Lower lobe of right lung (tissue), 2 donors: ENCODE data around the gene TNFRSF8. TPM values are rescaled to one million over a fixed set of nuclear protein-coding genes. Genes with fewer than 3 reads are reported as not detected.

Source experiments
- ATAC-seq, 2 donors: fragments of 200-7000 bp; cut with Tn5 transposase; one replicate each; pipeline ENCODE4 v1.9.1; 2020 to 2022; ENCODE audit warnings: mild to moderate bottlenecking in 2 of 2, moderate library complexity in 2 of 2
- DNase-seq: peaks from one replicate; pipeline ENCODE4 v3.0.0-alpha.2; 2020
- H3K27ac ChIP-seq: fragments of 200-600 bp; one replicate; pipeline ENCODE4 v1.8.0; 2022
- H3K27me3 ChIP-seq: fragments of 200-600 bp; one replicate; pipeline ENCODE4 v1.8.0; 2022; ENCODE audit warnings: low read depth
- H3K36me3 ChIP-seq: fragments of 200-600 bp; one replicate; pipeline ENCODE4 v1.8.0; 2022; ENCODE audit warnings: mild to moderate bottlenecking
- H3K4me1 ChIP-seq: fragments of 200-600 bp; one replicate; pipeline ENCODE4 v1.8.0; 2022
- H3K4me3 ChIP-seq: fragments of 200-600 bp; one replicate; pipeline ENCODE4 v1.8.0; 2022; ENCODE audit warnings: mild to moderate bottlenecking
- H3K9me3 ChIP-seq: fragments of 200-600 bp; one replicate; pipeline ENCODE4 v1.8.0; 2022
- intact Hi-C: fragments of 100-400 bp; cut with DNase I; formaldehyde crosslinking; loops from one replicate; pipeline ENCODE4 v1.11.0; 2022
- total RNA-seq: library from RNA; stranded (reverse); fragmentation: NEBNext Ultra II Directional; extraction: Animal tissue kit (Norgen Biotek cat#: 25700); gene quantifications from one replicate; pipeline ENCODE4 v1.2.1, GENCODE V29; 2021
- TF ChIP-seq, protein P1 (sequence below): fragments of 200-600 bp; IDR thresholded peaks from one replicate; pipeline ENCODE4 v1.8.0; 2022; ENCODE audit warnings: antibody characterized with exemption, mild to moderate bottlenecking
- donor health status: DM: no; HTN: yes; CAD: no; lungs with severe emphysema.

TNFRSF8 gene
- total RNA-seq, 1 donor from 2014 or later = 2.7 TPM

DNA sequence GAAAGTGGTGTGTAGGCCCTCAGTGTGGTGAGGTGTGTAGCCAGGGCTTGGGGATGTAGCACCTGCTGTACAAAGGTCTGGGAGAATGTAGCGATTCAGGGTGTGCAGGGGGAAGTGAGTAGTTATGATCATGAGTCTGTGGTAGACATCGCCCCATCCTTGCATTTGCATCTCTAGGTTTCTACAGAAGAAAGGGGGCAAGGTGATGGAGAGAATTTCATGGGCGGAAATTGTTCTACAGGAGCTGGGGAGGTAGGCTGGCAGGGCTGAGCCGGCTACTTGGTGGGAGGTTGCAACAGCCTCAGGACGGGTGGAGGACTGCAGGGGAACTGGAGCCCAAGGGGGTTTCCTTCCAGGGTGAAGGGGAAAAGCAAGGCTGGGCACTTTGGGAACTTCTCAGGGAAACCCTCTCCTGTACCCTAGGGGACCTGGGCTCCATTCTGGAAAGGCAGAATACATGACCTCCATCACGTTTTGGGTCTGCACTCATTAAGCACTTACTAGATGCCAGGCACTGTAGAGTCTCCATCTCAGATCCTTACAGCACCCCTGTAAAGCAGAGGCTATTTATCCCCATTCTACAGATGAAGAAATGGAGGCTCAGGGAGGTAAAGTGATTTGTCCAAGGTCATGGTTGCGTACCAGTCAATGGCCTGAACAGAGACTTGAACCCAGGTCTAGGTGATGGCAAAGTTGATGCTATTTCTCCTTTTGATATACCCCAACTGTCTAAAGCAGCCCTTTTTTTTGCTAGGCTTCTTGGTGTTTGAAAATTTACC, 89.2 kb downstream of the TNFRSF8 start:
- no peaks in the 10 kb centered on the region for H3K27me3 ChIP-seq
- TF ChIP-seq, protein P1, sequence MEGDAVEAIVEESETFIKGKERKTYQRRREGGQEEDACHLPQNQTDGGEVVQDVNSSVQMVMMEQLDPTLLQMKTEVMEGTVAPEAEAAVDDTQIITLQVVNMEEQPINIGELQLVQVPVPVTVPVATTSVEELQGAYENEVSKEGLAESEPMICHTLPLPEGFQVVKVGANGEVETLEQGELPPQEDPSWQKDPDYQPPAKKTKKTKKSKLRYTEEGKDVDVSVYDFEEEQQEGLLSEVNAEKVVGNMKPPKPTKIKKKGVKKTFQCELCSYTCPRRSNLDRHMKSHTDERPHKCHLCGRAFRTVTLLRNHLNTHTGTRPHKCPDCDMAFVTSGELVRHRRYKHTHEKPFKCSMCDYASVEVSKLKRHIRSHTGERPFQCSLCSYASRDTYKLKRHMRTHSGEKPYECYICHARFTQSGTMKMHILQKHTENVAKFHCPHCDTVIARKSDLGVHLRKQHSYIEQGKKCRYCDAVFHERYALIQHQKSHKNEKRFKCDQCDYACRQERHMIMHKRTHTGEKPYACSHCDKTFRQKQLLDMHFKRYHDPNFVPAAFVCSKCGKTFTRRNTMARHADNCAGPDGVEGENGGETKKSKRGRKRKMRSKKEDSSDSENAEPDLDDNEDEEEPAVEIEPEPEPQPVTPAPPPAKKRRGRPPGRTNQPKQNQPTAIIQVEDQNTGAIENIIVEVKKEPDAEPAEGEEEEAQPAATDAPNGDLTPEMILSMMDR = no peak
- H3K36me3 ChIP-seq = no peaks in the 10 kb centered on the region
- peaks cover 69% of the 10 kb centered on the region for H3K4me1 ChIP-seq
- DNase-seq (no peak), ATAC-seq (peak in 1 of 2 donors; percentile 22)
- no peak overlapping the region for H3K4me3 ChIP-seq
- no peaks in the 10 kb centered on the region for H3K9me3 ChIP-seq
- intact Hi-C loops = no loop called here
- peak overlapping the region; percentile 78 for H3K27ac ChIP-seq

DNA sequence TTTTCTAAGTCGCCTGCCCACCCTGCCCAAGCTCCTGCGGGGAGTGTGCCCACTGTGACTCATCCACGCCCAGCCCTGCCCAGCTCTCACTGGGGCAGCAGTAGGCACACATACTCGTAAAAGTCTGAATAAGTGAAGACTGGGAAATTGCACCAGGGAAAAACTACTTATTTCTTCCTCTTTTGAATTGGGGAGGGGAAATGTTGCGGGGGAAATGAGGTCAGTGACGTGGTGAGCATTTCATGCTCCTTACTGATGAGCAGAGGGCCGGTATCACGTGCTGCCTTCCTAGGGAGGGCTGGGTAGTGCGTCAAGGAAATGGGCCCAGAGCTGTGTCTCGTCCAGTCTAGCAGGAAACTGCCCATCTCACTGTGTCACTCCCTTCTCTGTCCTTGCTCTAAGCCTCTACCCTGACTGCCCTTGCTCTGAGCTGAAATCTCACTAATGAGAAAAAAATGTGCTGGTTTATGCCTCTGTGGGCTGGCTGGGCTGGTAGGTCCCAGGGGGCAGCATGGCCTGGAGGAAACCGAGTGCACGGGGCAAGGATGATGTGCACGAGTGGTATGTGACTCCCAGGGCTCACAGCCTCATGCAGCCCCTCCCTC, 90.2 kb downstream of the TNFRSF8 start:
- Histone ChIP-seq H3K36me3 (no peaks in the 10 kb centered on the region), H3K4me3 (no peak overlapping the region), H3K9me3 (no peaks in the 10 kb centered on the region), H3K27ac (peak overlapping the region; percentile 72), H3K4me1 (peaks cover 69% of the 10 kb centered on the region), H3K27me3 (no peaks in the 10 kb centered on the region)
- TF ChIP-seq, protein P1 = no peak
- peak; percentile 80 for DNase-seq
- ATAC-seq = peak; percentile 74 to 83
- intact Hi-C loops = no loop called here

DNA sequence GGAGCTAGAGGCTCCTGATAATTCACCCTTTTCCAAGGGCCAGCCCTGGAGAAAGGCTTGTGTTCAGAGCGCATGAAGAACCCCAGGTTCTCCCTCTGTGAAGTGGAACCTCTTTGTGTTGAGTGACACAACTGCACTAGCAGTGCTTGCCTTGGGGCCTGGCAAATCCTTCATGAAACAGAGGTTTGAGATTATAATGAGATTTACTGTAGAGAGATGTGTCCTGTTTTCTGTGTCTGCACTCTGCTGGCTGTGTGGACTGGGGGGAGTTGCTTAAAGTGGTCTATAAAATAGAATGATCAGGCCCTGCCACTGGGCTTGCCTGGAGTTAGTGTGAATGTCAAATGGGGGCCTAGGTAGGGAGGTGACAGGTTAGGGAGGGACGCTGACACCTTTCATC, 92.2 kb downstream of the TNFRSF8 start:
- DNase-seq (no peak), ATAC-seq (no peak)
- H3K4me1 ChIP-seq = peaks cover 63% of the 10 kb centered on the region
- H3K4me3 ChIP-seq = no peak overlapping the region
- no peaks in the 10 kb centered on the region for H3K36me3 ChIP-seq
- no peaks in the 10 kb centered on the region for H3K27me3 ChIP-seq
- H3K9me3 ChIP-seq = no peaks in the 10 kb centered on the region
- TF ChIP-seq, protein P1 = no peak
- intact Hi-C loops = no loop called here
- H3K27ac ChIP-seq = no peak overlapping the region

DNA sequence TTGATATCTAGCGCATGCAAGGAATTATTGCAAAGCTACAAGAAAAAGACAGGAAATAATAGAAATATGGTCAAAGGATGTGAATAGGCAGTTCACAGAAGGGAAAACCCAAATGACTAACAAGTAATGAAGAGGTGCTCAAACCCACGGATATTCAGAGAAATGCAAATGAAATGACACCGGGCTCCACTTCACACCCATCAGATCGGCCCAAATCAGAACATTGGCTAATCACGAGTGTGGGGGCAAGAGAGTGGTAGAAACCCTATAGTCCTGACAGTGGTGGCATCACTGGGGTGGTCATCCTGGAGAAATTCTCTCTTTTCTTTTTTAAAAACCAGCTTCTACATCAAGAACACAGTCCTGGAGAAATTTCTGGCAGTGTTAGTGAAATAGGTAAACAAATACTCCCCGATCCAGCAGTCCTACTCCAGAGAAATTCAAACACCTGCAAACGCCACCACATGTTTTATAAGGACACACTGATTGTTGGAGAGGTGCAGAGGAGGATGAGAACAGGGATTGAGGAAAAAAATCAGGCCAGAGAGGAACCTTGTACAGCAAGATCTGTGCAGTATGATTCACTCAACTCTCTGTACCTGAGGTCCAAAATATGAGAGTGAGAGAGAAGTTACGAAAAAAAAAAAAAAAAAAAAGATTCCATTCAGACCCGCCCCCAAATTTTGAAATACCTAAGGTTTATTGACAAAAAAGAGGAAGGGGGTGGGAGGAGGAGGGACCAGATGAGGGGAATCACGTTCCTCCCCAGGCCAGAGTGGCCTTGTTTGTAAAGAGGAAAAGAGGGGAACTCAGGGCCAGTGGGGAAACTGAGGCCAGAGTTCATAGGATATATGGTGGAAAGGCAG, 94.5 kb downstream of the TNFRSF8 start:
- H3K9me3 ChIP-seq = no peaks in the 10 kb centered on the region
- H3K27ac ChIP-seq = no peak overlapping the region
- TF ChIP-seq, protein P1 = no peak
- ATAC-seq (peak in 1 of 2 donors; percentile 3), DNase-seq (no peak)
- intact Hi-C loops = no loop called here
- no peaks in the 10 kb centered on the region for H3K27me3 ChIP-seq
- no peak overlapping the region for H3K4me3 ChIP-seq
- H3K4me1 ChIP-seq = peaks cover 62% of the 10 kb centered on the region
- H3K36me3 ChIP-seq = no peaks in the 10 kb centered on the region

DNA sequence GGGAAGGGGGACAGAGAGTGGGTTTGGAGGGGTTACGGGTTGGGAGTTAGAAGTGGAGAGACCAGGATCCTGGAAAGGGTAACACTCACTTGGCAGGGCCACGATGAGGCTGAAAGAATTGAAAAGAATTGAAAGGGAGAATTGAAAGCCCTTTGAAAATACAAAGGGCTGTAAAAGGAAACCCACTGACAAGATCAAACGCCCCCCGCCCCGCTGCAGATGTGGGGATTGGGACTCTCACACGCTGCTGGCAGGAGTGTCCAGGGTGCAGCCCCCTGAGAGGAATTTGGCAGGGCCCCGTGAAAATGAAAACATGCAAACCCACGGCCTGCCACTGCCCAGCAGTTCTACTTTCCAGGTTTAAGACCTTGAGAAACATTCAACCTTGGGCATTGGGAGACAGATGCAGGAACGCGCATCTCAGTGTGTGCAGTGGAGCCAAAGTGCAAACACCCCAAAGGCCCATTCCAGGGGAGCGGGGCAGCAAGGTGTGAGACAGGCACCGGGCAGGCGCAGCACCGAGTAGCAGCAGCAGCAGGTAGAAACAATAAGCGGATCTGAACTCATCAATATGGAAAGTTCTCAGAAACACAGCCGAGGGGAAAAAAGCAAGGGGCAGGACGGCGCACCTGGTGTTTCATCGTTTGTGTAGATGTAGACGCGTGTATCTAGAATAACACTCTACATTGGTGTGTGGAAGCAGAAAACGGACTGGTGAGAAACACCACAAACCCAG, 95.4 kb downstream of the TNFRSF8 start:
- Histone ChIP-seq H3K27me3 (no peaks in the 10 kb centered on the region), H3K9me3 (no peaks in the 10 kb centered on the region), H3K36me3 (no peaks in the 10 kb centered on the region), H3K4me1 (peaks cover 61% of the 10 kb centered on the region), H3K27ac (no peak overlapping the region), H3K4me3 (no peak overlapping the region)
- ATAC-seq (no peak), DNase-seq (no peak)
- intact Hi-C loops = no loop called here
- TF ChIP-seq, protein P1 = no peak
